IMR-90 (cell line): ENCODE measurements around the gene RPS13. TPM values are rescaled to one million over a fixed set of nuclear protein-coding genes. Genes with fewer than 3 reads are reported as not detected.
"Not testable (repeated sequence)": the region's sequence is repeated elsewhere in the genome, so short reads cannot be mapped to it uniquely, and the experiment has no call there.

Experiments
- ATAC-seq: fragments of 200-7000 bp; cut with Tn5 transposase; 2 replicates; pipeline ENCODE4 v1.9.1; 2020; ENCODE audit warnings: low read depth, mild to moderate bottlenecking, moderate library complexity
- BruUV-seq: library from RNA; stranded (reverse); fragments of 400-500 nt; replicated peaks from 2 replicates; lab custom pipeline; 2021; lab: Mats Ljungman, UMichigan
- CTCF ChIA-PET: fragments of 300-600 bp; formaldehyde crosslinking; extraction: SDS; loops from one replicate; lab custom pipeline; 2021; ENCODE audit warnings: antibody characterized with exemption; lab: Yijun Ruan, JAX
- POLR2A ChIA-PET: fragments of 300-600 bp; sonication (Branson Sonifier 250); formaldehyde crosslinking; loops from one replicate; lab custom pipeline; 2022; ENCODE audit warnings: antibody characterized with exemption; ENCODE audit not compliant: unreplicated experiment; lab: Charles Lee
- DNase-seq: peaks from one replicate; pipeline ENCODE4 v3.0.0; 2013
- H2AFZ ChIP-seq: replicated peaks from 2 replicates; pipeline ENCODE3; 2013; ENCODE audit warnings: low read length, mild to moderate bottlenecking; ENCODE audit not compliant: poor library complexity
- H2AK5ac ChIP-seq: 2 replicates; pipeline ENCODE4 v1.6.1; 2013; ENCODE audit warnings: low read depth, low read length, inconsistent platforms
- H2AK9ac ChIP-seq: replicated peaks from 2 replicates; pipeline ENCODE3; 2013; ENCODE audit warnings: mild to moderate bottlenecking, low read depth, low read length, moderate library complexity; ENCODE audit not compliant: poor library complexity
- H2BK120ac ChIP-seq: 2 replicates; pipeline ENCODE4 v1.6.1; 2013; ENCODE audit warnings: low read depth, low read length, inconsistent platforms
- H2BK15ac ChIP-seq: 3 replicates; pipeline ENCODE4 v1.6.1; 2013; ENCODE audit warnings: low read depth, low read length, inconsistent platforms
- H2BK20ac ChIP-seq: 2 replicates; pipeline ENCODE4 v1.6.1; 2013; ENCODE audit warnings: low read depth, mild to moderate bottlenecking, inconsistent platforms, low read length, moderate library complexity
- H2BK5ac ChIP-seq: 2 replicates; pipeline ENCODE4 v1.6.1; 2013; ENCODE audit warnings: mild to moderate bottlenecking, low read depth, low read length, inconsistent platforms; ENCODE audit not compliant: poor library complexity, severe bottlenecking
- H3K14ac ChIP-seq: replicated peaks from 2 replicates; pipeline ENCODE4 v1.6.1; 2013; ENCODE audit warnings: low read depth, low read length, inconsistent platforms
- H3K18ac ChIP-seq: 2 replicates; pipeline ENCODE4 v1.6.1; 2013; ENCODE audit warnings: low read depth, low read length, control low read depth
- H3K23ac ChIP-seq: 2 replicates; pipeline ENCODE4 v1.6.1; 2013; ENCODE audit warnings: low read depth, low read length, inconsistent platforms
- H3K27ac ChIP-seq: 2 replicates; pipeline ENCODE4 v1.5.1; 2013; ENCODE audit warnings: mild to moderate bottlenecking, control low read depth, low read length; ENCODE audit not compliant: insufficient read depth
- H3K27me3 ChIP-seq: 2 replicates; pipeline ENCODE4 v1.6.1; 2013; ENCODE audit warnings: low read length; ENCODE audit not compliant: control insufficient read depth, insufficient read depth
- H3K36me3 ChIP-seq: 2 replicates; pipeline ENCODE4 v1.6.1; 2013; ENCODE audit warnings: low read length, mixed read lengths; ENCODE audit not compliant: control insufficient read depth, insufficient read depth
- H3K4ac ChIP-seq: 2 replicates; pipeline ENCODE4 v1.6.1; 2013; ENCODE audit warnings: low read depth, low read length, inconsistent platforms
- H3K4me1 ChIP-seq: 2 replicates; pipeline ENCODE4 v1.6.1; 2013; ENCODE audit warnings: low read length, mixed read lengths; ENCODE audit not compliant: control insufficient read depth, insufficient read depth
- H3K4me2 ChIP-seq: 2 replicates; pipeline ENCODE4 v1.6.1; 2013; ENCODE audit warnings: low read depth, mild to moderate bottlenecking, control low read depth, low read length, moderate library complexity
- H3K4me3 ChIP-seq: 2 replicates; pipeline ENCODE4 v1.5.1; 2013; ENCODE audit warnings: low read depth, mild to moderate bottlenecking, control low read depth, low read length, moderate library complexity; ENCODE audit not compliant: insufficient read depth
- H3K56ac ChIP-seq: 2 replicates; pipeline ENCODE4 v1.6.1; 2013; ENCODE audit warnings: low read length, inconsistent platforms; ENCODE audit not compliant: insufficient read depth; ENCODE audit errors: extremely low read depth
- H3K79me1 ChIP-seq, 2 experiments: 2 replicates each; pipeline ENCODE4 v1.6.1; 2013; ENCODE audit warnings: low read length in 2 of 2, inconsistent platforms in 1 of 2, low read depth in 1 of 2
- H3K9ac ChIP-seq: 2 replicates; pipeline ENCODE4 v1.6.1; 2013; ENCODE audit warnings: low read depth, low read length, control low read depth
- H3K9me1 ChIP-seq: 2 replicates; pipeline ENCODE4 v1.6.1; 2013; ENCODE audit warnings: low read length, inconsistent platforms; ENCODE audit not compliant: insufficient read depth
- H3K9me3 ChIP-seq: 2 replicates; pipeline ENCODE4 v1.6.1; 2013; ENCODE audit warnings: low read length; ENCODE audit not compliant: control insufficient read depth, insufficient read depth
- H4K20me1 ChIP-seq: 2 replicates; pipeline ENCODE4 v1.6.1; 2013; ENCODE audit warnings: low read length, inconsistent platforms; ENCODE audit not compliant: insufficient read depth
- H4K5ac ChIP-seq: 2 replicates; pipeline ENCODE4 v1.6.1; 2013; ENCODE audit warnings: mild to moderate bottlenecking, low read depth, low read length, control low read depth
- H4K8ac ChIP-seq, 2 experiments: 2 replicates each; pipeline ENCODE4 v1.6.1; 2013; ENCODE audit warnings: low read depth in 2 of 2, low read length in 2 of 2, control low read depth in 1 of 2, inconsistent platforms in 1 of 2
- H4K91ac ChIP-seq: 2 replicates; pipeline ENCODE4 v1.6.1; 2013; ENCODE audit warnings: low read depth, low read length, inconsistent platforms; ENCODE audit not compliant: insufficient read depth
- RCOR1 ChIP-seq: IDR thresholded peaks from 2 replicates; pipeline ENCODE4 v1.6.1; 2012; ENCODE audit warnings: mild to moderate bottlenecking, low read length, improper control_type of control experiment; ENCODE audit not compliant: insufficient replicate concordance
- WGBS, 2 experiments: methylation state at CpG; one replicate each; pipeline versions ENCODE4 v1.1.5 to v1.1.7; 2013; ENCODE audit warnings: missing lambda C conversion rate in 2 of 2; ENCODE audit not compliant: insufficient read length in 1 of 2; ENCODE audit errors: extremely low coverage in 2 of 2; 5-methylcytosine and 5-hydroxymethylcytosine counted together
- dilution Hi-C: fragments of 300-500 bp; cut with HindIII; formaldehyde crosslinking; loops from one replicate; pipeline ENCODE4 v1.14.3; 2018; ENCODE audit warnings: low sequenced_read_pairs; ENCODE audit not compliant: unreplicated experiment
- in situ Hi-C: fragments of 300-500 bp; cut with MboI; formaldehyde crosslinking; loops from 3 replicates; pipeline ENCODE4 v1.14.3; 2019; ENCODE audit warnings: low sequenced_read_pairs, inconsistent platforms, mixed read lengths
- intact Hi-C: fragments of 100-400 bp; cut with micrococcal nuclease; formaldehyde crosslinking; loops from 2 replicates; pipeline ENCODE4 v1.10.0; 2022
- polyA plus RNA-seq, 3 experiments: library from polyadenylated mRNA; depleted of rRNA; stranded (reverse); fragments of >200 nt; gene quantifications; 2 replicates each; pipeline ENCODE4 v1.2.3, GENCODE V29; 2012; ENCODE audit warnings: low replicate concordance in 1 of 3
- total RNA-seq: library from RNA; depleted of rRNA; stranded (reverse); fragments of >200 nt; gene quantifications from 2 replicates; pipeline ENCODE4 v1.2.3, GENCODE V29; 2012

The RPS13 gene
- total and polyA plus RNA-seq, 2 of the 4 experiments (the other 2 are of a cell fraction): 548 to 701 TPM

- WGBS, 2 experiments: no CpG with 5 or more reads among the region's 1 CpG
- Histone ChIP-seq H4K91ac (no peak overlapping the region), H3K4me1 (no peaks in the 10 kb centered on the region), H4K8ac (no peak overlapping the region), H2BK5ac (no peak overlapping the region), H2BK15ac (no peak overlapping the region), H2BK120ac (no peak overlapping the region), H2AK9ac (no peak overlapping the region), H2AFZ (no peak overlapping the region), H4K5ac (no peak overlapping the region), H3K9me1 (no peaks in the 10 kb centered on the region), H2AK5ac (no peak overlapping the region), H3K9ac (no peak overlapping the region), H3K4me3 (no peak overlapping the region), H3K79me1 (no peaks in the 10 kb centered on the region), H3K18ac (no peak overlapping the region), H3K9me3 (no peaks in the 10 kb centered on the region), H3K4me2 (no peak overlapping the region), H3K14ac (no peak overlapping the region), H3K23ac (no peak overlapping the region), H3K27me3 (no peaks in the 10 kb centered on the region), H2BK20ac (no peak overlapping the region), H3K56ac (no peak overlapping the region), H3K4ac (no peak overlapping the region), H3K36me3 (peaks cover 9% of the 10 kb centered on the region), H4K20me1 (no peaks in the 10 kb centered on the region), H3K27ac (no peak overlapping the region)
- intact Hi-C loops (no loop called here), dilution Hi-C loops (no loop called here), in situ Hi-C loops (no loop called here)
- BruUV-seq: no TSS peak
- ATAC-seq: no peak
- no peak for DNase-seq
- TF ChIP-seq RCOR1: no peak
- ChIA-PET POLR2A (no interaction called here), CTCF (interaction anchor here (0.6 to 1.0 kb wide), 2 partner anchors 9 to 319 kb away, joined by 3 to 4 read pairs; no protein-coding TSS in a partner anchor)
These were observed 38.6 kb upstream of the RPS13 start for GRCh38 chr11:17116117-17116516.

GRCh38 chr11:17107745-17108144 lies 30.3 kb upstream of the RPS13 start:
- H3K9me1 ChIP-seq, H3K79me1 ChIP-seq, H2BK5ac ChIP-seq, dilution Hi-C loops, POLR2A ChIA-PET, H3K23ac ChIP-seq, H2BK120ac ChIP-seq, in situ Hi-C loops, H4K8ac ChIP-seq, DNase-seq, H3K9ac ChIP-seq, H3K4me1 ChIP-seq, ATAC-seq, H3K27me3 ChIP-seq, intact Hi-C loops, H2BK15ac ChIP-seq, H3K14ac ChIP-seq, H4K91ac ChIP-seq, H3K9me3 ChIP-seq, H3K56ac ChIP-seq, H3K4me2 ChIP-seq, H2BK20ac ChIP-seq, H3K27ac ChIP-seq, H3K4me3 ChIP-seq, H2AK9ac ChIP-seq, H2AFZ ChIP-seq, H4K5ac ChIP-seq, H4K20me1 ChIP-seq, H3K4ac ChIP-seq, H3K18ac ChIP-seq, BruUV-seq, H2AK5ac ChIP-seq: not testable (repeated sequence)
- peaks cover 18% of the 10 kb centered on the region for H3K36me3 ChIP-seq
- WGBS, 2 experiments: 100% methylated on average over 1 of the region's 6 CpGs; no CpG with 5 or more reads in 1 of the 2 experiments
- CTCF ChIA-PET: interaction anchor here (0.6 to 0.9 kb wide), 4 partner anchors 9 to 184 kb away, joined by 3 to 6 read pairs (median 4); no protein-coding TSS in a partner anchor
